Prostate gland (tissue), 2 donors: ENCODE data around the gene MPC1.

Experiments used
- POLR2A ChIP-seq: fragments of 450-650 bp; IDR thresholded peaks from one replicate; pipeline ENCODE4 v1.6.1; 2016; ENCODE audit warnings: antibody characterized with exemption, mild to moderate bottlenecking
- TF ChIP-seq, protein P1 (sequence below), 4 experiments: fragments of 200-600 bp in 2 of 4; fragments of 450-650 bp in 2 of 4; sonication (generic) in 2 of 4; IDR thresholded peaks; 1 replicate in 3 of 4; 2 replicates in 1 of 4; pipeline ENCODE4 v1.5.1; 2016 to 2019; ENCODE audit warnings: antibody characterized with exemption in 4 of 4, mild to moderate bottlenecking in 2 of 4, moderate library complexity in 2 of 4

DNA sequence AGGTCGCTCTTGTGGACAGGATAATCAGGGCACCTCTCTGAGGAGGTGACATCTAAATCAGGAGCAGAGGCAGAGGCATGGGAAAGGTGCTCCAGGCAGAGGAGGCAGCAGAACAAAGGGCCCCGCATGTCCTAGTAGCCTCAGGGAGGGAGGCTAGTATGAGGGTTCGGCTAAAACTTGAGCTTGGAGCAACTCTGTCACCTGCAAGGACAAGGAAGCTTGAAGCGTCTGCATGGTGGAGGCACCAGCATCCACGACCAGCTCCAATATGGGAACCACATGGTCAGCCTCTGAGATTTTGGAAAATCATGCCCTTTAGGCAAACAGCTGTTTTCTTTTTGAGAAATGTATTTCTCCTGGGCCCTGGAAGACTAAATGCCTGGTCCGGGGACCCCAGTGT is 13.0 kb upstream of the MPC1 start:
- TF ChIP-seq, protein P1, sequence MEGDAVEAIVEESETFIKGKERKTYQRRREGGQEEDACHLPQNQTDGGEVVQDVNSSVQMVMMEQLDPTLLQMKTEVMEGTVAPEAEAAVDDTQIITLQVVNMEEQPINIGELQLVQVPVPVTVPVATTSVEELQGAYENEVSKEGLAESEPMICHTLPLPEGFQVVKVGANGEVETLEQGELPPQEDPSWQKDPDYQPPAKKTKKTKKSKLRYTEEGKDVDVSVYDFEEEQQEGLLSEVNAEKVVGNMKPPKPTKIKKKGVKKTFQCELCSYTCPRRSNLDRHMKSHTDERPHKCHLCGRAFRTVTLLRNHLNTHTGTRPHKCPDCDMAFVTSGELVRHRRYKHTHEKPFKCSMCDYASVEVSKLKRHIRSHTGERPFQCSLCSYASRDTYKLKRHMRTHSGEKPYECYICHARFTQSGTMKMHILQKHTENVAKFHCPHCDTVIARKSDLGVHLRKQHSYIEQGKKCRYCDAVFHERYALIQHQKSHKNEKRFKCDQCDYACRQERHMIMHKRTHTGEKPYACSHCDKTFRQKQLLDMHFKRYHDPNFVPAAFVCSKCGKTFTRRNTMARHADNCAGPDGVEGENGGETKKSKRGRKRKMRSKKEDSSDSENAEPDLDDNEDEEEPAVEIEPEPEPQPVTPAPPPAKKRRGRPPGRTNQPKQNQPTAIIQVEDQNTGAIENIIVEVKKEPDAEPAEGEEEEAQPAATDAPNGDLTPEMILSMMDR (IDR thresholded peaks at IDR 0.05) = no peak
- no peak for TF ChIP-seq POLR2A
